Measurements from ENCODE around the gene SAMD11. TPM values are rescaled to one million over a fixed set of nuclear protein-coding genes. Genes with fewer than 3 reads are reported as not detected.

Gene SAMD11
- total RNA-seq, 2 experiments from 2014 or later, result 0.06 TPM; not detected in 1

GRCh38 chr1:956636-957035, 32.9 kb downstream of the SAMD11 start:
- Histone ChIP-seq H3K36me3 (ENCODE audit: insufficient read depth, low read length) (peaks cover 55% of the 10 kb centered on the region), H2AFZ (ENCODE audit: low read length) (no peak overlapping the region), H3K79me2 (ENCODE audit: insufficient read depth, low read depth, low read length) (peaks cover 20% of the 10 kb centered on the region), H4K20me1 (ENCODE audit: insufficient read depth, low read length) (peaks cover 4% of the 10 kb centered on the region; the same call in 1 of the 2 replicates), H3K4me3 (ENCODE audit: low read depth, low read length, poor library complexity, severe bottlenecking) (no peak overlapping the region), H3K27ac (ENCODE audit: low read depth, low read length, poor library complexity, severe bottlenecking) (no peak overlapping the region), H3K4me1 (ENCODE audit: insufficient read depth, low read length, poor library complexity, severe bottlenecking) (peaks cover 16% of the 10 kb centered on the region), H3K9me2 (ENCODE audit: insufficient read depth, low read length) (no peaks in the 10 kb centered on the region), H3K9me3 (ENCODE audit: low read length) (no peaks in the 10 kb centered on the region), H3K4me2 (ENCODE audit: low read length) (no peak overlapping the region)
- no peak for TF ChIP-seq CTCF (conservative IDR thresholded peaks at IDR 0.05; ENCODE audit: low read length)
- no peak for TF ChIP-seq EZH2phosphoT487 (IDR thresholded peaks at IDR 0.05; ENCODE audit: borderline replicate concordance, low read depth, low read length)
- BruUV-seq (replicated peaks), result no TSS peak
- intact Hi-C loops (cut with micrococcal nuclease; ENCODE audit: unreplicated experiment), result no loop called here
- no peak for DNase-seq (ENCODE audit: low spot score)
- POLR2A ChIA-PET, result no interaction called here
- CTCF ChIA-PET (ENCODE audit: unreplicated experiment), result no interaction called here

- Histone ChIP-seq H3K4me1 (ENCODE audit: insufficient read depth, low read length, poor library complexity, severe bottlenecking) (peaks cover 16% of the 10 kb centered on the region), H3K4me2 (ENCODE audit: low read length) (peak within 1 kb of the TSS; percentile 82), H3K36me3 (ENCODE audit: insufficient read depth, low read length) (peaks cover 31% of the 10 kb centered on the region), H3K79me2 (ENCODE audit: insufficient read depth, low read depth, low read length) (peaks cover 20% of the 10 kb centered on the region), H3K9me3 (ENCODE audit: low read length) (no peaks in the 10 kb centered on the region), H4K20me1 (ENCODE audit: insufficient read depth, low read length) (peaks cover 4% of the 10 kb centered on the region; the same call in 1 of the 2 replicates), H2AFZ (ENCODE audit: low read length) (peak within 1 kb of the TSS; percentile 67), H3K4me3 (ENCODE audit: low read depth, low read length, poor library complexity, severe bottlenecking) (peak within 1 kb of the TSS; percentile 97), H3K9me2 (ENCODE audit: insufficient read depth, low read length) (no peaks in the 10 kb centered on the region), H3K27ac (ENCODE audit: low read depth, low read length, poor library complexity, severe bottlenecking) (no peak within 1 kb of the TSS)
- no TSS peak for BruUV-seq (replicated peaks)
- intact Hi-C loops (cut with micrococcal nuclease; ENCODE audit: unreplicated experiment), result no loop called here
- ChIA-PET CTCF (ENCODE audit: unreplicated experiment) (interaction anchor here (0.5 kb wide), 1 partner anchor 15 kb away, joined by 3 read pairs; no protein-coding TSS in a partner anchor), POLR2A (interaction anchor here (0.5 kb wide), 1 partner anchor 48 kb away, joined by 5 read pairs; no protein-coding TSS in a partner anchor)
- TF ChIP-seq EZH2phosphoT487 (IDR thresholded peaks at IDR 0.05; ENCODE audit: borderline replicate concordance, low read depth, low read length), result no peak
- TF ChIP-seq CTCF (conservative IDR thresholded peaks at IDR 0.05; ENCODE audit: low read length), result no peak
- peak; percentile 90 for DNase-seq (ENCODE audit: low spot score)
These were observed 35.4 kb downstream of the SAMD11 start, which contains the start of gene NOC2L for GRCh38 chr1:958823-959730. Gene NOC2L (minus strand): TSS chr1:959256. CDS start chr1:959240, 16 bp downstream.

All from OCI-LY7 (cell line).